SK-N-SH (cell line): ENCODE data around the gene MALAT1. TPM values are rescaled to one million over a fixed set of nuclear protein-coding genes. Genes with fewer than 3 reads are reported as not detected.

Source experiments
- CTCF ChIA-PET: fragments of 300-600, 350-600 bp; formaldehyde crosslinking; extraction: SDS; loops from one replicate; lab custom pipeline; 2021; lab: Yijun Ruan, JAX
- POLR2A ChIA-PET: fragments of 350-600 bp; sonication (Branson Sonifier 250); formaldehyde crosslinking; extraction: SDS; loops from one replicate; lab custom pipeline; 2020; ENCODE audit warnings: antibody characterized with exemption, inconsistent platforms; lab: Yijun Ruan, JAX
- DNase-seq: peaks from one replicate; pipeline ENCODE4 v3.0.0; 2012
- H2AFZ ChIP-seq: fragments of 200-600 bp; sonication (generic); 2 replicates; pipeline ENCODE4 v1.8.1; 2016; ENCODE audit warnings: antibody characterized with exemption, mild to moderate bottlenecking, low read depth
- H3F3A ChIP-seq: fragments of 200-600 bp; sonication (generic); replicated peaks from 2 replicates; pipeline ENCODE3; 2016; ENCODE audit warnings: antibody characterized with exemption, mild to moderate bottlenecking; ENCODE audit not compliant: insufficient read depth
- H3K27ac ChIP-seq, 2 experiments: fragments of 200-500 bp in 1 of 2; fragments of 200-600 bp in 1 of 2; sonication (Bioruptor generic) in 1 of 2; sonication (generic), shearing (Covaris generic) in 1 of 2; 2 replicates each; pipeline versions ENCODE4 v1.5.1 to v1.6.1; 2014 to 2016; ENCODE audit warnings: low read depth in 2 of 2, inconsistent platforms in 1 of 2, low read length in 1 of 2, mild to moderate bottlenecking in 1 of 2, mixed read lengths in 1 of 2
- H3K27me3 ChIP-seq: fragments of 200-600 bp; sonication (generic), shearing (Covaris generic); 2 replicates; pipeline ENCODE4 v1.6.1; 2016; ENCODE audit warnings: mixed run types; ENCODE audit not compliant: insufficient read depth
- H3K36me3 ChIP-seq, 2 experiments: fragments of 200-500 bp in 1 of 2; fragments of 200-600 bp in 1 of 2; sonication (Bioruptor generic) in 1 of 2; sonication (generic) in 1 of 2; replicated peaks in 1 of 2; 2 replicates each; pipeline versions ENCODE3 to v1.5.1; 2014 to 2016; ENCODE audit warnings: low read length in 1 of 2, mild to moderate bottlenecking in 1 of 2; ENCODE audit not compliant: insufficient read depth in 2 of 2, control insufficient read depth in 1 of 2
- H3K4me1 ChIP-seq, 2 experiments: fragments of 200-500 bp in 1 of 2; fragments of 200-600 bp in 1 of 2; sonication (Bioruptor generic) in 1 of 2; sonication (generic), shearing (Covaris generic) in 1 of 2; 2 replicates each; pipeline versions ENCODE4 v1.5.1 to v1.6.1; 2014 to 2016; ENCODE audit warnings: low read depth in 1 of 2, low read length in 1 of 2, mixed run types in 1 of 2; ENCODE audit not compliant: insufficient read depth in 2 of 2, control insufficient read depth in 1 of 2
- H3K4me2 ChIP-seq: fragments of 200-600 bp; sonication (generic), shearing (Covaris generic); 2 replicates; pipeline ENCODE4 v1.6.1; 2017; ENCODE audit warnings: mixed run types
- H3K4me3 ChIP-seq, 2 experiments: fragments of 200-500 bp in 1 of 2; fragments of 200-600 bp in 1 of 2; sonication (Bioruptor generic) in 1 of 2; sonication (generic), shearing (Covaris generic) in 1 of 2; 2 replicates each; pipeline versions ENCODE4 v1.5.1 to v1.8.1; 2014 to 2016; ENCODE audit warnings: low read depth in 2 of 2, inconsistent platforms in 1 of 2, low read length in 1 of 2, mild to moderate bottlenecking in 1 of 2, mixed read lengths in 1 of 2, moderate library complexity in 1 of 2
- H3K79me2 ChIP-seq: fragments of 200-600 bp; sonication (generic); 2 replicates; pipeline ENCODE4 v1.8.1; 2017; ENCODE audit warnings: mild to moderate bottlenecking; ENCODE audit not compliant: insufficient read depth
- H3K9ac ChIP-seq: fragments of 200-600 bp; sonication (generic); 2 replicates; pipeline ENCODE4 v1.6.1; 2017; ENCODE audit warnings: mixed run types
- H3K9me2 ChIP-seq: fragments of 200-600 bp; sonication (generic); 2 replicates; pipeline ENCODE4 v1.6.1; 2017; ENCODE audit warnings: mixed run types
- H3K9me3 ChIP-seq: fragments of 200-600 bp; sonication (generic); 2 replicates; pipeline ENCODE4 v1.6.1; 2017; ENCODE audit warnings: mixed run types, mild to moderate bottlenecking, moderate library complexity
- H4K20me1 ChIP-seq: fragments of 200-600 bp; sonication (generic); 2 replicates; pipeline ENCODE4 v1.6.1; 2017; ENCODE audit warnings: mild to moderate bottlenecking, mixed run types; ENCODE audit not compliant: insufficient read depth
- CHD2 ChIP-seq: fragments of 150-350 bp; IDR thresholded peaks from 2 replicates; pipeline ENCODE4 v1.6.1; 2018; ENCODE audit warnings: low read length; ENCODE audit not compliant: partially characterized antibody
- EZH2phosphoT487 ChIP-seq: fragments of 200-600 bp; sonication (generic); IDR thresholded peaks from 2 replicates; pipeline ENCODE4 v1.6.1; 2017; ENCODE audit warnings: low read depth, mixed run types, mild to moderate bottlenecking, antibody characterized with exemption, moderate library complexity, borderline replicate concordance
- FOXJ3 ChIP-seq: sonication (generic); formaldehyde crosslinking; IDR thresholded peaks from 2 replicates; pipeline ENCODE4 v1.5.1; 2020; ENCODE audit warnings: mild to moderate bottlenecking, missing genetic modification reagents
- GABPA ChIP-seq: IDR thresholded peaks from 2 replicates; pipeline ENCODE4 v1.4.0; 2012; ENCODE audit warnings: low read depth, mild to moderate bottlenecking
- JUND ChIP-seq: IDR thresholded peaks from 2 replicates; pipeline ENCODE4 v1.4.0; 2012
- RCOR1 ChIP-seq: fragments of 150-350 bp; IDR thresholded peaks from 2 replicates; pipeline ENCODE4 v1.6.1; 2017; ENCODE audit warnings: antibody characterized with exemption, low read length
- WGBS: methylation state at CpG from one replicate; pipeline ENCODE4 v1.1.6; 2017; ENCODE audit warnings: low lambda C conversion rate; 5-methylcytosine and 5-hydroxymethylcytosine counted together
- polyA plus RNA-seq, 3 experiments: library from polyadenylated mRNA; depleted of rRNA; stranded (reverse); fragments of >200 nt; gene quantifications; 2 replicates each; pipeline ENCODE4 v1.2.3, GENCODE V29; 2012
- TF ChIP-seq, protein P1 (sequence below): fragments of 150-350 bp; IDR thresholded peaks from 2 replicates; pipeline ENCODE4 v1.6.1; 2016; ENCODE audit warnings: mild to moderate bottlenecking, low read depth, low read length
- TF ChIP-seq, protein P2 (sequence below): fragments of 200-600 bp; sonication (generic); IDR thresholded peaks from 2 replicates; pipeline ENCODE4 v1.6.1; 2017; ENCODE audit warnings: antibody characterized with exemption, mild to moderate bottlenecking, moderate library complexity
- TF ChIP-seq, protein P3 (sequence below): IDR thresholded peaks from 2 replicates; pipeline ENCODE4 v1.4.0; 2012; ENCODE audit warnings: low read depth, borderline replicate concordance

MALAT1 gene
- polyA plus RNA-seq, 1 of the 3 experiments (the other 2 are of a cell fraction), result 285 TPM

DNA sequence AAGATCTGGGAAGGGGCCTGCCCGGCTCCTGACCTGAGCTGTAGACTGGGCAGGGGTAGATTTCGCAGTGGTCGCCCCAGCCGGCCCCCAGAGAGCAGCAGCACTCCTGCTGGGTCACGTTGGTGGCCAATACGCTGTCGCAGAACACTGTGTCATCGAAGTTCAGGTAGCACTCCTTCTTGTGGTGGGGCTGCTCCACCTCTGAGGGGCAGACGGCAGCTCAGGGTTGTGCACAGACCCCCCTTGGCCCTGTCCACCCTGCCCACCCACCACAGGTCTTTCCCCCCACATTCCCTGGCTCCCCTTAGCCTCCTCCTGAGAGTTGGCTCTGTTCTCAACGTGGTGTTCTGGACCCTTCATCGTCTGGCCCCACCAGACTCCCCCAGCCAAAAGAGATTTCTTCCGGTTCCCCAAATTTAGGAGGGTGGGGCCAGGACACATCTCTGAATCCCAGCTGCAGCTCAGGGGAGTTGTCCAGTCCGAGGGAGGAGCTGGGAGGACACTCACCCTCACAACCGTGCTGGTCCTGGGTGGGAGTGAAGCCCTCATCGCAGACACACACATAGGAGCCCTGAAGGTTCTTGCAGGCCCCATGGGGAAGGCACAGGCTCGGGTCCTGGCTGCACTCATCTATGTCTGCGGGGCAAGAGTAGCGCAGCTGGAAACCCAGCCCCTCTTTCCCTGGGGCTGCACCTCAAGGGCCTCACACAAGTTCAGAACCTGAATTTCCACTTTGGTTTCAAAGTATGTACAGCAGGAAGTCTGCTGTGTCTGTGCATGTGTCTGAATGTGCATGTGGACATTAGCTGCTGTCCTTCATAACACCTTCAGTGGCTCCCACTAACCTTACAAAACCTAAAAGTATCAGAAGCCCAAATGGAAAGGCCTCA lies 42.5 kb downstream of the MALAT1 start:
- Histone ChIP-seq H4K20me1 (peaks cover 20% of the 10 kb centered on the region), H3K9ac (no peak overlapping the region), H3K9me3 (no peaks in the 10 kb centered on the region), H3K4me1 (peaks cover 4 to 12% of the 10 kb centered on the region in 2 experiments; a peak in 1 of 4 replicates), H2AFZ (no peak overlapping the region), H3K4me2 (peak overlapping the region; percentile 71), H3K27me3 (no peaks in the 10 kb centered on the region), H3K9me2 (no peaks in the 10 kb centered on the region), H3F3A (peaks cover 42% of the 10 kb centered on the region), H3K36me3 (peaks cover 0 to 48% of the 10 kb centered on the region in 2 experiments), H3K4me3 (peak overlapping the region; percentile 43 to 49; a peak in 3 of 4 replicates), H3K79me2 (no peaks in the 10 kb centered on the region), H3K27ac (peak overlapping the region; percentile 29 to 81)
- no peak for DNase-seq
- POLR2A ChIA-PET, result interaction anchor here (0.7 to 1.6 kb wide), 7 partner anchors 11 to 97 kb away, joined by 3 to 7 read pairs (median 4); partner anchors contain the start of genes PCNX3, SIPA1 and ZNRD2
- CTCF ChIA-PET, result interaction anchor here (0.6 to 13.1 kb wide), 33 partner anchors 9 to 406 kb away, joined by 3 to 295 read pairs (median 5); partner anchors contain the start of genes EHBP1L1, FAM89B, KCNK7 and LTBP3
- TF ChIP-seq GABPA, result no peak
- no peak for TF ChIP-seq EZH2phosphoT487
- TF ChIP-seq JUND, result no peak
- TF ChIP-seq RCOR1, result no peak
- TF ChIP-seq FOXJ3 (CRISPR knock-in tag), result no peak
- no peak for TF ChIP-seq CHD2
- TF ChIP-seq, protein P1, sequence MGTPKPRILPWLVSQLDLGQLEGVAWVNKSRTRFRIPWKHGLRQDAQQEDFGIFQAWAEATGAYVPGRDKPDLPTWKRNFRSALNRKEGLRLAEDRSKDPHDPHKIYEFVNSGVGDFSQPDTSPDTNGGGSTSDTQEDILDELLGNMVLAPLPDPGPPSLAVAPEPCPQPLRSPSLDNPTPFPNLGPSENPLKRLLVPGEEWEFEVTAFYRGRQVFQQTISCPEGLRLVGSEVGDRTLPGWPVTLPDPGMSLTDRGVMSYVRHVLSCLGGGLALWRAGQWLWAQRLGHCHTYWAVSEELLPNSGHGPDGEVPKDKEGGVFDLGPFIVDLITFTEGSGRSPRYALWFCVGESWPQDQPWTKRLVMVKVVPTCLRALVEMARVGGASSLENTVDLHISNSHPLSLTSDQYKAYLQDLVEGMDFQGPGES, result no peak
- TF ChIP-seq, protein P2, sequence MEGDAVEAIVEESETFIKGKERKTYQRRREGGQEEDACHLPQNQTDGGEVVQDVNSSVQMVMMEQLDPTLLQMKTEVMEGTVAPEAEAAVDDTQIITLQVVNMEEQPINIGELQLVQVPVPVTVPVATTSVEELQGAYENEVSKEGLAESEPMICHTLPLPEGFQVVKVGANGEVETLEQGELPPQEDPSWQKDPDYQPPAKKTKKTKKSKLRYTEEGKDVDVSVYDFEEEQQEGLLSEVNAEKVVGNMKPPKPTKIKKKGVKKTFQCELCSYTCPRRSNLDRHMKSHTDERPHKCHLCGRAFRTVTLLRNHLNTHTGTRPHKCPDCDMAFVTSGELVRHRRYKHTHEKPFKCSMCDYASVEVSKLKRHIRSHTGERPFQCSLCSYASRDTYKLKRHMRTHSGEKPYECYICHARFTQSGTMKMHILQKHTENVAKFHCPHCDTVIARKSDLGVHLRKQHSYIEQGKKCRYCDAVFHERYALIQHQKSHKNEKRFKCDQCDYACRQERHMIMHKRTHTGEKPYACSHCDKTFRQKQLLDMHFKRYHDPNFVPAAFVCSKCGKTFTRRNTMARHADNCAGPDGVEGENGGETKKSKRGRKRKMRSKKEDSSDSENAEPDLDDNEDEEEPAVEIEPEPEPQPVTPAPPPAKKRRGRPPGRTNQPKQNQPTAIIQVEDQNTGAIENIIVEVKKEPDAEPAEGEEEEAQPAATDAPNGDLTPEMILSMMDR, result no peak
- TF ChIP-seq, protein P3, sequence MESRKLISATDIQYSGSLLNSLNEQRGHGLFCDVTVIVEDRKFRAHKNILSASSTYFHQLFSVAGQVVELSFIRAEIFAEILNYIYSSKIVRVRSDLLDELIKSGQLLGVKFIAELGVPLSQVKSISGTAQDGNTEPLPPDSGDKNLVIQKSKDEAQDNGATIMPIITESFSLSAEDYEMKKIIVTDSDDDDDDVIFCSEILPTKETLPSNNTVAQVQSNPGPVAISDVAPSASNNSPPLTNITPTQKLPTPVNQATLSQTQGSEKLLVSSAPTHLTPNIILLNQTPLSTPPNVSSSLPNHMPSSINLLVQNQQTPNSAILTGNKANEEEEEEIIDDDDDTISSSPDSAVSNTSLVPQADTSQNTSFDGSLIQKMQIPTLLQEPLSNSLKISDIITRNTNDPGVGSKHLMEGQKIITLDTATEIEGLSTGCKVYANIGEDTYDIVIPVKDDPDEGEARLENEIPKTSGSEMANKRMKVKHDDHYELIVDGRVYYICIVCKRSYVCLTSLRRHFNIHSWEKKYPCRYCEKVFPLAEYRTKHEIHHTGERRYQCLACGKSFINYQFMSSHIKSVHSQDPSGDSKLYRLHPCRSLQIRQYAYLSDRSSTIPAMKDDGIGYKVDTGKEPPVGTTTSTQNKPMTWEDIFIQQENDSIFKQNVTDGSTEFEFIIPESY, result no peak
- 57% methylated on average over 5 of the region's 18 CpGs for WGBS
